ENCODE measurements around the gene FAM114A1. TPM values are rescaled to one million over a fixed set of nuclear protein-coding genes. Genes with fewer than 3 reads are reported as not detected.

FAM114A1 gene
- total and polyA plus RNA-seq, 2 experiments from 2014 or later, result 110 to 140 TPM

DNA sequence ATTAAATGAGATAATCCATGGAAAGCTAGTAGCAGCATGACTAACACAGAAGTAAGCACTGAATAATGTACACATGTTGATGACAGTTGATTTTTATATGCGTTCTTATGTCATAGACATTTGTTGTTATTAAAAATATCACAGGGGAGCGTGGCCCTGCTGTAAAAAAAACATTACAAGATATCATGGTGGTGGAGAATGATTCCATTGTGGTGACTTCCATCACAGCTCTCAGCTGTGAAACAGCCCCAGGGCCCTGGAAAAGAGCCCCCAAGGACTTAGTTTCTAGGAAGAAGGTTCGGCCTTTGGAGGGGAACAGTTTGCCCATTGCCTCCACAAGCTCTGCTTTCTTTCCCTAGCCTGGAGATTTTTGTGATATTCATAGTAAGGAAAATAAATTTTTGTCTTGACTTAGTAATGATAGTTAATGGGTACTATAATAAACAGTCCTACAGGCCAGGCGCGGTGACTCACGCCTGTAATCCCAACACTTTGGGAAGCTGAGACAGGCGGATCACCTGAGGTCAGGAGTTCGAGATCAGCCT is 49.9 kb downstream of the FAM114A1 start:
- no peak for TF ChIP-seq EZH2phosphoT487 (IDR thresholded peaks at IDR 0.05; ENCODE audit: low read depth, severe bottlenecking, unreplicated experiment)
- no peak for TF ChIP-seq EZH2 (IDR thresholded peaks at IDR 0.05; ENCODE audit: borderline replicate concordance)
- TF ChIP-seq, protein P1, sequence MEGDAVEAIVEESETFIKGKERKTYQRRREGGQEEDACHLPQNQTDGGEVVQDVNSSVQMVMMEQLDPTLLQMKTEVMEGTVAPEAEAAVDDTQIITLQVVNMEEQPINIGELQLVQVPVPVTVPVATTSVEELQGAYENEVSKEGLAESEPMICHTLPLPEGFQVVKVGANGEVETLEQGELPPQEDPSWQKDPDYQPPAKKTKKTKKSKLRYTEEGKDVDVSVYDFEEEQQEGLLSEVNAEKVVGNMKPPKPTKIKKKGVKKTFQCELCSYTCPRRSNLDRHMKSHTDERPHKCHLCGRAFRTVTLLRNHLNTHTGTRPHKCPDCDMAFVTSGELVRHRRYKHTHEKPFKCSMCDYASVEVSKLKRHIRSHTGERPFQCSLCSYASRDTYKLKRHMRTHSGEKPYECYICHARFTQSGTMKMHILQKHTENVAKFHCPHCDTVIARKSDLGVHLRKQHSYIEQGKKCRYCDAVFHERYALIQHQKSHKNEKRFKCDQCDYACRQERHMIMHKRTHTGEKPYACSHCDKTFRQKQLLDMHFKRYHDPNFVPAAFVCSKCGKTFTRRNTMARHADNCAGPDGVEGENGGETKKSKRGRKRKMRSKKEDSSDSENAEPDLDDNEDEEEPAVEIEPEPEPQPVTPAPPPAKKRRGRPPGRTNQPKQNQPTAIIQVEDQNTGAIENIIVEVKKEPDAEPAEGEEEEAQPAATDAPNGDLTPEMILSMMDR (IDR thresholded peaks at IDR 0.05; ENCODE audit: poor library complexity), result no peak

DNA sequence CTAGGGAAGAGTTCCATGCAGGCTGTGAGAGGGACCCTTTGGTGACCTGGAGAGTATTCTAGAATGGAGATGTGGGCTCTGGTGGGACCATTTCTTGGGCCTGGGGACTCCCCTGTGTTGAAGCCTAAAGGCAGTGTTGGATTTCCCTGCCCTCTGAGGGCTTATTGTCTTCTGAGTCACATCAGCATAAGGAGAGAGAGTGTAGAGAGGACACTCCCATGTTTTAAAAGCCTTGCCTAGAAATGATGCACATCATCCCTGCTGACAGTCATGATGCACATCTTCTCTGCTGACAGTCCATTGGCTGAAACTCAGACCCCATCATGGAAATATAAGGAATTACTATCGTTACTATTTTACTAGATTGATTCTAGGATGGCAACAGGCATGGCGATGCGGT is 51.9 kb downstream of the FAM114A1 start:
- no peaks in the 10 kb centered on the region for H3K79me2 ChIP-seq
- H3K9me2 ChIP-seq (replicated peaks; ENCODE audit: insufficient read depth), result no peaks in the 10 kb centered on the region
- H3K4me3 ChIP-seq, result no peak overlapping the region
- DNase-seq (ENCODE audit: low spot score), result no peak
- TF ChIP-seq EZH2phosphoT487 (IDR thresholded peaks at IDR 0.05; ENCODE audit: low read depth, severe bottlenecking, unreplicated experiment) (no peak), EZH2 (IDR thresholded peaks at IDR 0.05; ENCODE audit: borderline replicate concordance) (no peak)
- TF ChIP-seq, protein P1 (IDR thresholded peaks at IDR 0.05; ENCODE audit: poor library complexity), result no peak
- H3K4me1 ChIP-seq (ENCODE audit: insufficient read depth), result no peaks in the 10 kb centered on the region
- H3K27me3 ChIP-seq, result no peaks in the 10 kb centered on the region
- no peak overlapping the region for H2AFZ ChIP-seq
- H3K9me3 ChIP-seq (ENCODE audit: low read depth), result no peaks in the 10 kb centered on the region
- no peaks in the 10 kb centered on the region for H3K36me3 ChIP-seq (replicated peaks; ENCODE audit: insufficient read depth, low read depth)
- H3K4me2 ChIP-seq, result no peak overlapping the region
- WGBS (ENCODE audit: low lambda C conversion rate, missing lambda C conversion rate), result 98% methylated on average over 3 of the region's 3 CpGs
- H4K20me1 ChIP-seq (ENCODE audit: insufficient read depth, poor library complexity, severe bottlenecking), result no peaks in the 10 kb centered on the region
- no peak overlapping the region for H3K27ac ChIP-seq

More for the DNA sequence above, 49.9 kb downstream of the FAM114A1 start:
- H3K36me3 ChIP-seq (replicated peaks; ENCODE audit: insufficient read depth, low read depth), result no peaks in the 10 kb centered on the region
- no peak overlapping the region for H2AFZ ChIP-seq
- H3K4me1 ChIP-seq (ENCODE audit: insufficient read depth), result no peaks in the 10 kb centered on the region
- H3K79me2 ChIP-seq, result no peaks in the 10 kb centered on the region
- H3K4me2 ChIP-seq, result no peak overlapping the region
- DNase-seq (ENCODE audit: low spot score), result no peak
- H3K27ac ChIP-seq, result no peak overlapping the region
- H3K27me3 ChIP-seq, result no peaks in the 10 kb centered on the region
- no peaks in the 10 kb centered on the region for H3K9me2 ChIP-seq (replicated peaks; ENCODE audit: insufficient read depth)
- H4K20me1 ChIP-seq (ENCODE audit: insufficient read depth, poor library complexity, severe bottlenecking), result no peaks in the 10 kb centered on the region
- WGBS (ENCODE audit: low lambda C conversion rate, missing lambda C conversion rate), result 94% methylated on average over 8 of the region's 8 CpGs
- H3K4me3 ChIP-seq, result no peak overlapping the region
- no peaks in the 10 kb centered on the region for H3K9me3 ChIP-seq (ENCODE audit: low read depth)

DNA sequence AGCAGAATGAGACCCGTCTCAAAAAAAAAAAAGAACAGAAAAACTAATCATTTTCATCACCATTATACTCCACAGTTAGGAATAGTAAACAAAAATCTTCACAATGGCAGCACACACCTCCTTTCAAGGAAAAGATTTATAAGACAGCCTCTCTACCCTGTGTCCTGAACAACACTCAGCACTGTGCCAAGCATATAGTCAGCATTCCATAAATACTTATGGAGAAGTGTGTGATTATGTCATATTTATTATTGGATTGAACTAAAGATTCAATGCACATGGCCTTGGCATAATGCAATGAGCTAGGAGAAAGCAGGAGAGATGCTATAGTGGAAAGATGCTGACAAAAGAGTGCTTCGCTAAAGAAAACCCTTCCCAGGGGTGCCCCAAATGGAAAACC is 52.6 kb downstream of the FAM114A1 start:
- Histone ChIP-seq H3K79me2 (no peaks in the 10 kb centered on the region), H3K9me2 (replicated peaks; ENCODE audit: insufficient read depth) (no peaks in the 10 kb centered on the region), H2AFZ (no peak overlapping the region), H3K27me3 (no peaks in the 10 kb centered on the region), H3K4me3 (no peak overlapping the region), H3K4me2 (no peak overlapping the region), H3K36me3 (replicated peaks; ENCODE audit: insufficient read depth, low read depth) (no peaks in the 10 kb centered on the region), H3K9me3 (ENCODE audit: low read depth) (no peaks in the 10 kb centered on the region), H4K20me1 (ENCODE audit: insufficient read depth, poor library complexity, severe bottlenecking) (no peaks in the 10 kb centered on the region), H3K4me1 (ENCODE audit: insufficient read depth) (no peaks in the 10 kb centered on the region), H3K27ac (no peak overlapping the region)
- 94% methylated on average over 2 of the region's 2 CpGs for WGBS (ENCODE audit: low lambda C conversion rate, missing lambda C conversion rate)
- TF ChIP-seq, protein P1 (IDR thresholded peaks at IDR 0.05; ENCODE audit: poor library complexity), result no peak
- TF ChIP-seq EZH2 (IDR thresholded peaks at IDR 0.05; ENCODE audit: borderline replicate concordance), result no peak
- no peak for TF ChIP-seq EZH2phosphoT487 (IDR thresholded peaks at IDR 0.05; ENCODE audit: low read depth, severe bottlenecking, unreplicated experiment)
- DNase-seq (ENCODE audit: low spot score), result no peak
